Right lobe of liver (tissue), 4 donors: ENCODE data around the gene SFN.

Source experiments
- POLR2A ChIP-seq: fragments of 450-650 bp; IDR thresholded peaks from one replicate; pipeline ENCODE4 v1.6.1; 2017; ENCODE audit warnings: antibody characterized with exemption, mild to moderate bottlenecking
- TF ChIP-seq, protein P1 (sequence below), 4 donors: fragments of 200-600 bp in 3 of 4; fragments of 450-650 bp in 1 of 4; IDR thresholded peaks; one replicate each; pipeline versions ENCODE4 v1.5.1 to v1.8.0; 2016 to 2022; ENCODE audit warnings: antibody characterized with exemption in 4 of 4, mild to moderate bottlenecking in 2 of 4
- donor health status: DM: no; HTN: no; CAD: no.
- donor health status: DM: no; HTN: no; CAD: no.
- donor health status: DM: no; HTN: yes; CAD: no.

DNA sequence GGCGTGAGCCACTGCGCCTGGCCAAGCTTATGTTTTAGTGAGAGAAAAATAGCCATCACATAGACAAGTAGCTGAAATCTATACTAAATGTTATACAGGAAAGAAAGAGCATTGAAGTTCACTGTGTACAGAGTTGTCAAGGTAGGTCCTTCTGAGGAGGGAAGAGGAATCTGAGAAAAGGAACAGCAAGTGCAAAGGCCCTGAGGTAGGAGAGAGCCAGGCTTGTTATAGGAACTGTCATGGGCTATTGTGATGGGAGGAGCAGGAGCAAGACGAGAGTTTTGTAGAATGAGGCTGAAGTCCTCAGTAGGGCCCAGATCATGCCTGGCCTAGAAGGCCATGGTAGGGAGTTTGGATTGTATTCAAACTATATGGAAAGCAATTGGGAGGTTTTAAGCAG is 31.9 kb upstream of the SFN start:
- TF ChIP-seq, protein P1, sequence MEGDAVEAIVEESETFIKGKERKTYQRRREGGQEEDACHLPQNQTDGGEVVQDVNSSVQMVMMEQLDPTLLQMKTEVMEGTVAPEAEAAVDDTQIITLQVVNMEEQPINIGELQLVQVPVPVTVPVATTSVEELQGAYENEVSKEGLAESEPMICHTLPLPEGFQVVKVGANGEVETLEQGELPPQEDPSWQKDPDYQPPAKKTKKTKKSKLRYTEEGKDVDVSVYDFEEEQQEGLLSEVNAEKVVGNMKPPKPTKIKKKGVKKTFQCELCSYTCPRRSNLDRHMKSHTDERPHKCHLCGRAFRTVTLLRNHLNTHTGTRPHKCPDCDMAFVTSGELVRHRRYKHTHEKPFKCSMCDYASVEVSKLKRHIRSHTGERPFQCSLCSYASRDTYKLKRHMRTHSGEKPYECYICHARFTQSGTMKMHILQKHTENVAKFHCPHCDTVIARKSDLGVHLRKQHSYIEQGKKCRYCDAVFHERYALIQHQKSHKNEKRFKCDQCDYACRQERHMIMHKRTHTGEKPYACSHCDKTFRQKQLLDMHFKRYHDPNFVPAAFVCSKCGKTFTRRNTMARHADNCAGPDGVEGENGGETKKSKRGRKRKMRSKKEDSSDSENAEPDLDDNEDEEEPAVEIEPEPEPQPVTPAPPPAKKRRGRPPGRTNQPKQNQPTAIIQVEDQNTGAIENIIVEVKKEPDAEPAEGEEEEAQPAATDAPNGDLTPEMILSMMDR (IDR thresholded peaks at IDR 0.05) = no peak
- TF ChIP-seq POLR2A = no peak
